GM18499 (cell line): ENCODE measurements around the gene DTNB.

ENCODE experiments used
- ATAC-seq: cut with Tn5 transposase; IDR thresholded peaks from one replicate; pipeline ENCODE4 v1.9.1; 2021; ENCODE audit warnings: moderate number of reproducible peaks; ENCODE audit not compliant: insufficient read depth, unreplicated experiment

Gene DTNB

DNA sequence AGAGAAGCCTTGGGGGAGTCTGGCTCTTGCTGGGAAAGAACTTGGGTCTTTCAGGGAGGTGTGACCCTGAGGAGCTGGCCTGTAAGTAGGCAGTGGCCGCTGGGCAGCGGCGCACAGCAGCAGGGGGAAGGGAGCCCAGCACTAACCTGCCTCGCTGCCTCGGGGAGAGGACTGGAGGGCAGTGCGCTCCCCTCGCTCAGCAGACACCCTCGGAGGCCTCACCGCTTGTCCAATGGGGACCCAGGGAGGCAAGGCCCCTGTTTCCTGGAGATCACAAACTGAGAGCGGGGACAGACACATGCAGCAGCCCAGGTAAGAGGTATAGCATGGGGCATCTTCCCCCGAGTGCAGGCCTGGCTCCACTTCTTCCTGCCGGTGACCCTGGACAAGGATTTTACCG, 335.0 kb downstream of the DTNB start:
- ATAC-seq: no peak

DNA sequence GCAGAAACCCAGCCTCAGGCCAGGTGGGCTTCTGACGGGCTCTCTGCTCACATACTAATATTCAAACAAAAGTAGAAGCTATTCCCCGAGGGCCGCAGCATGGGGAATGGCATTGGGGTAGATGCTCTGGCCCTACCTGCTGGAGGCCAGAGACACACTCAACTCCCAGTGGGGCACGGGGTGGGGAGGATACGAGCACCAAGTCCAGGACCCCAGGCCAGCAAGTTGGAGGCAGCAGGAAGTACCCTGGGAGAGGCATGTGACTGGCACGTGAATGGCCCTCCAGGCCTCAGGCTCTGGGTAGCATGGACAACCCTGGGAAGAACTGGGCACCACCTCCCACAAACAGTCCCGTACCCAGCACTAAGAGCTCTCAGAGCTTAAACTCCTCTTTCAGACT, 335.5 kb downstream of the DTNB start:
- ATAC-seq: no peak

DNA sequence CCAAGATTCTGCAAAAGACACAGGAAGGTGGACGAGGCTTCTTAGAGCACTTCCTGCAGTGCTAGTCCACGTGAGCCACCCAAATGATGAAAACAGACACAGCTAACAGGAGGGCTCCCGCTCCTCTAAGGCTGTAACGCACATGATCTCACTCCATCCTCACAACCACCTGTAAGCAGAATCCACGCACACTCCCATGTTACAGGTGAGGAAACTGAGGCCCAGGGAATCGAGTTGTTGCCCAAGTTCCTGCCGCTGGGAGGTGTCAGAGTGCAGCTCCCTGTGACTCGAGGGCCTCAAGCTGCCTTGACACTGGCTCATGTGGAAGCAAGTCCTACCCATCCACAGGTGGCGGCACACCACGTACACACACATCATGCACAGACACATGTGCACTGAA, 336.1 kb downstream of the DTNB start:
- ATAC-seq: no peak

DNA sequence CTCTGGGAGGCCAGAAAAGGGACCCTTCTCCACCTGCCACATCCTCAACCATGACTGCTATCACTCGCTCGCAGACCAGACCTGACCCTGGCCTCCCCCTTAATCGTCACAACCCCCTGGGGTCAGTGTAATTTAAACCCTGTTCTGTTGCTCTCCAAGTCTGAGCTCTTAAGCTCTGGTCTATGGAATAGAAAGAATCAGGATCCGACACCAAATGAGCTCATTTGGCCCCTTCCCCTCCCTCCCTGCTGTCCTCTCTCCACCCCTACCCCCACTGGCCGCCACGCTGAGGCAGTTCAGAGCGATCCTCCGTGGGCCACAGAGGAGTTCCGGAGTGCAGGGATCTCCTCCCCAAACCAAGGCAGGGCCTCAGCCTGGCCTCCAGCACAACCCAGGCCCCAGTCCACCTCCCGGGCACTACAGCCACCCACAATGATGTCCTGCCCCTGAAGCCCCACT, 337.0 kb downstream of the DTNB start:
- no peak for ATAC-seq

DNA sequence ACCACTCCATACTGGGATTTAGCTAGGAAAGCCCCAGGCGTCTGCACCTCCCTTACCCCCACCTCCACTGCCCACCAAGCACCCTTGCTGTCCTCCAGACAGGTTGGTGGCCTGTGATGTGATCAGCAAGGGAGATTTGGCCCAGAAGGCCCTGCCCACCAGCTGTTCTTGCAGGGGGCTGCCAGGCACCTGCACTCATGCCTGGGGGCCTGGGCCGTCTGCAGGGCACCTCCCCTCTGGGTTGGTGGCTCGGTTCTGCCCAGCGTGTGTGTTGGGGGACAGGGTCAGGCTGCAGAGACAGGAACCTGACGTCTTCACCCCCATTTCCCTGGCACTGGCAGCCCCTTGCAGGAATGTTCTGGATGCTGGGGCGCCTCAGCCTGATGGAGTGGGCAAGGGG, 337.4 kb downstream of the DTNB start:
- ATAC-seq: no peak

DNA sequence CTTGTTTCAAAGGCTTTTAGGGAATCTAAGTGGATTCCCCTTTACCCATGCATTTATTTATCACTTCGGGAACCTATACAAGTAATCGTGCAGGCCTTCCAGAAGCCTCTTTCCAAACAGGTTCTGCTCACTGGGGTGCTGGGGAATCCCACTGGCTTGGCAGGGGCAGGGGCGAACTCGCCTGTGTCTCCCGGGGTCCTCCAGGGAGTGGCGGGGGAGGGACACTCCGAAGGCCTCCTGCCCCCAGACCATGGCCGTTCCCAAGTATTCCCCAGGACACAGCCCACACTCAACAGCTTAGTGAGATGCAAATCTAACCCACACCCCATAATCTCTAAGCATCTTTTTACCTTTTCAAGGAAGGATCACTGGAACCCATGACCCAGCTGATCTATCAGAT, 338.2 kb downstream of the DTNB start:
- no peak for ATAC-seq

DNA sequence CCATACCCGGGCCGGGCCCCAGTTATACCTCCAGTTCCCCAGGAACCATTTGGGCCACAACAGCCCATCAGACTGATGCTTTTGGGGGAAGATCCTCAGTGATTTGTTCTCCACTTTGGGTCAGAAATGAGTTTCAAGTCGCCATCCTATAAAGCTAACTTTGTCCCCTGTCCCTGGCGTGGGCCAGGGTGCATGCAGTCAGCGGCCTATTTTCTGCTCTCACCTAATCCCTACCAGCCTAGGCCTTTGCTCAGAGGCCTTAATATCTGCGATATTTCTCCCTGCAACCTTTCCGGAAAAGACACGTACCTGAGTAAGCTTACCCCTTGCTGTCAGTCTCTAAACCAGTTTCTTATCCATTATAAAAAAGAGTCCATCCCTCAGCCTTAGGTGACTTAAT, 338.9 kb downstream of the DTNB start:
- ATAC-seq: no peak

DNA sequence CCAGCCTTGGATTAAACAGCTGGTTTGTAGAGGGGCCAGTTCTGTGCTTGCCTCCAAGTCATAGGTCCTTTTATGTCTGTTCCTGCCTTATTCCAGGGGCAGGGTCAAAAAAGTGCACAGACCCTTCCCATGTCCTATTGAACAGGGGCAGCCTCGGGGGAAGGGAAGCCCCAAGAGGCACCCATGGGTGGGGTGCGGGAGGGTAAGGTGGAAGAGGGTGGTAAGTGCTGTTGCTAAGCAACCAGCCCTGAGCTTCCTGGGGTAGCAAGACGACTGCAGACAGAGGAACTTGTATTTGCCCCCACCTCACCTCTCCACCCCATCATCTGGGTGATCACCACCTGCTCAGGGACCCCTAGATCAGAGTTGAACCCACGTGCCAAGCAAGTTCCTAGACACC, 339.4 kb downstream of the DTNB start:
- no peak for ATAC-seq

DNA sequence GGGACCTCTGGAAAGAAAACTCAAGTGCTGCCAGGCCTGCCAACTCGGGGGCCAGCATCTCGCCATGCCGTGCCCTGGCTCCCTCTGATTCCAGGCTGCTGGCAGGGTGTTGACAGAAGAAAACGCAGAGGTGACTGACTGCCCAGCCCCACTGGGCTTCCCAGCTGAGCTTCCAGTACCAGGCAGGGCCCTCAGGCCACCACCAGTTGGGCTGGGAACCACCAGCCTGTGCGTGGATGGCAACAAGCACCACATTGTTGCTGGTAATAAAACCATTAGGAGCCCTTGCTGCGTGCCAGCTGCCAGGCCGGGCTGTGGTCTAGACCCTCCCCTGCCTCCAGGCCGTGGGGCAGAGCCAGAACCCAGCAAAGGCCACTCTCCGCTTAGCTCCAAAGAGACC, 340.8 kb downstream of the DTNB start:
- ATAC-seq: no peak

DNA sequence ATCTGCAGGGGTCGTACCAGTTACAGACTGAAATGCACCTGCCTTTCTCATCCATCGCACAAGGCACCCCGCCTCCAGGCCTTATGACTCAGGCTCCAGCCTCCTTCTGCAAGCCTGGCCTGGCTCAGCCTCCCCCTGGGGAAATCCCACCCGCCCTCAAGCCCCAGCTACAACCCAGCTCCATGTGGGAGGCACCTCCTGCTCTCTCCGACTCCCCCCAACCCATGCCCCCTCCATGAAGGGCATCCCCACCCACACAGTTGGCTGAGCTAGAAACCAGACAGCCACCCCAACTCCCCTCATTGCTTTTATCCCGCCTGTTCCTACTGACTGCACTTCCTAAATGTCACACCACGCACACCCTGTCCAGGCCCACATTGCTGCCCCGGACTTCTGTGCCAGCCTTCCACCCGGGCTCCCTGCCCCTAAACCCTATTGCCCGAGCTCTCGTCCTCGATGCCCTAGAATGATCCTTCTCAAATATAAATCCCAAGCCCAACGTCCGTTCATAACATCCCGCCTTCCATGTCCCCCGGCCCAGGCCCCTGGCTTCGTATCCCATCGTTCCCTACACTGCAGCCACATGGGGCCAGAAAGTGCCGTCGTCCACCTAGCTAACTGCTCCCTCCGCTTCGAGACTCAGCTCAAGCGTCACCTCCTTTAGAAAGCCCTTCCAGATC, 341.6 kb downstream of the DTNB start:
- ATAC-seq: no peak

DNA sequence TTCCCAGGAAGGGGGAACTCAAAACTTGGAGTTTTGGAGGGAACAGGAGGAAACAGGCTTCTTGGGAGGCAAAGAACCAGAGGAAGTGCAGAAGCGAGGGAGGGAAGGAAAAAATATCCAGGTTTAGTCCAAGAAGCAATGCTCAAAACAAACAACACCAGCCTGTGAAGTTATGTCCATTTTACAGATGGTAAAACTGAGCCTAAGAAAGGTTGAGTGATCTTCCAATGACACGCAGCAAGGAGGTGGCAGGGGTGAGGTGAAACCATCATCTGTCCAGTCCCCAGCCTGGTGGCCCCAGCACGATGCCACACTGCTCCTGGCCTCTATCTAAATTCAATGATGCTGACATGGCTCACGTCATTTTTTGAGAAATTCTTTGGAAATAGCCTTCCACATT, 342.4 kb downstream of the DTNB start:
- ATAC-seq: no peak

DNA sequence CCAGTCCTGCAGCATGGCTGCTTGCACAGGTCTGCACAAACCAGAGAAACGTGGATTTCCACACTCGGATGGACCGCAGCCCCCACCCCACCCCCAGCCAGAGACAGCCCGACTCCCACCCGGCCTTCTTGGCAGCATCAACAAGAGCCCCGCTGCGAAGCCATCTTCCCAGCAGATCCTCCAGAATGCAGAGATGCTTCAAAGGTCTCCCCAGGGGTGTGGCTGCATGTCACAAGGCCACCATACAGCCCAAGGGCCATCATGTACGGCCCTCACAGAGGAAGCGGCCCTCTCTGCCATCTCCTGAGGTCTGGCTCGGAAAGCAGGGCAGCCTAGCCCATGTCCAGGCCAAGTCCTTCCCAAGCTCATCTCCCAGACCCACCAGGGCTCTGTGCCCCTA, 343.1 kb downstream of the DTNB start:
- no peak for ATAC-seq

DNA sequence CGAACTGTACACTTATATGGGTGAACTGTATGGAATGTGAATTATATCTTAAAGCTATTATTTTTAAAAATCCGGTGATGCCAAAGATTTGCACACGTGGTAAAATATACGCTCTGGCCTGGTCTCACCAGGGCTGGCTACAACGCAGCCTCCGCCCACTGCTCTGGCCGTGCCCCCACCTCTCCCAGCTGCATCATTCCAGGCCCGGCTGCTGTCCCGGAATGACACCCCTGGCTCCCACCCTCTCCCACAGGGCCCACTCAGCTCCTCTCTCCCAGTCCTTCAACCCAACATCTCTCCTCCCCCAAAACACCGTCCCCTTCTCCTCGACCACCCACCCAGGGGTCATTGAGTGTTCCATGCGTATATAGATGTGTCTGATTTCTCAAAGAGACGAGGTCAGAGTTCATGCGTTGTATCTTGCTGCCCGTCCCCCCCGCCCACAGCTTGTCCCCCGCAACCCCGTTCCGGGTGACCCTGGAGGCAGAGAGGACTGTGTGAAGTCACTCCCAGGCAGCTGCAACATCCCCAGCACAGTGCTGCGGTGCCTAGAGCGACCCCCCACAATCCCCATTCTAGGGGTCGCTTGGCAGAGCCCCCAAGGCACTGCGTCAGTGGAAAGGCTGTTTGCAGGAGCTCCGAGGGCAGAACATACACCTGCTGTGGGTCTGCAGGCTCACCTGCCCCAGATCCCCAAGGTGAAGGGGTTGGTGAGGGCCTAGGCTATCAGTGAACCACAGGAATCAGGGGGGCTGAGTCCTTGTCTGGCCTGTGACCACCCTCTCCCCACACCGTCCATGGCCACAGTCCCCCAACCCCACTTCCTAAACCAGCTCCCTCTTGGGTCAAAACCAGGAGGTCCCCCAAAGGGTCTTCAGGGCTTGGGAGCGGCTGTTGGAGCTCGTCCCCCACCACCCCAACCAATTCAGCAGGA, 345.0 kb downstream of the DTNB start:
- ATAC-seq: no peak
